MM.1S (cell line): ENCODE data around the gene SH3BP5L.
"Not testable (repeated sequence)": the region's sequence is repeated elsewhere in the genome, so short reads cannot be mapped to it uniquely, and the experiment has no call there.

Source experiments
- EZH2 ChIP-seq: fragments of 300-600 bp; sonication (generic); optimal IDR thresholded peaks from 2 replicates; pipeline ENCODE3; 2017; ENCODE audit warnings: low read depth, mild to moderate bottlenecking, antibody characterized with exemption, low read length, mixed read lengths
- EZH2phosphoT487 ChIP-seq: fragments of 300-600 bp; sonication (generic); IDR thresholded peaks from 2 replicates; pipeline ENCODE4 v1.6.1; 2018; ENCODE audit warnings: antibody characterized with exemption, low read length
- TF ChIP-seq, protein P1 (sequence below): fragments of 300-600 bp; sonication (generic); IDR thresholded peaks from 2 replicates; pipeline ENCODE4 v1.5.1; 2016; ENCODE audit warnings: antibody characterized with exemption, low read length, mixed read lengths

DNA sequence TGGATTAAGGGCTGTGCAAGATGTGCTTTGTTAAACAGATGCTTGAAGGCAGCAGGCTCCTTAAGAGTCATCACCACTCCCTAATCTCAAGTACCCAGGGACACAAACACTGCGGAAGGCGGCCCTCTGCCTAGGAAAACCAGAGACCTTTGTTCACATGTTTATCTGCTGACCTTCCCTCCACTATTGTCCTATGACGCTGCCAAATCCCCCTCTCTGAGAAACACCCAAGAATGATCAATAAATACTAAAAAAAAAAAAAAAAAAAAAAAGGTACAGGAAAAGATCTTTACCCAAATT, 5.0 kb upstream of the SH3BP5L start:
- not testable (repeated sequence) for TF ChIP-seq EZH2phosphoT487, EZH2
- TF ChIP-seq, protein P1, sequence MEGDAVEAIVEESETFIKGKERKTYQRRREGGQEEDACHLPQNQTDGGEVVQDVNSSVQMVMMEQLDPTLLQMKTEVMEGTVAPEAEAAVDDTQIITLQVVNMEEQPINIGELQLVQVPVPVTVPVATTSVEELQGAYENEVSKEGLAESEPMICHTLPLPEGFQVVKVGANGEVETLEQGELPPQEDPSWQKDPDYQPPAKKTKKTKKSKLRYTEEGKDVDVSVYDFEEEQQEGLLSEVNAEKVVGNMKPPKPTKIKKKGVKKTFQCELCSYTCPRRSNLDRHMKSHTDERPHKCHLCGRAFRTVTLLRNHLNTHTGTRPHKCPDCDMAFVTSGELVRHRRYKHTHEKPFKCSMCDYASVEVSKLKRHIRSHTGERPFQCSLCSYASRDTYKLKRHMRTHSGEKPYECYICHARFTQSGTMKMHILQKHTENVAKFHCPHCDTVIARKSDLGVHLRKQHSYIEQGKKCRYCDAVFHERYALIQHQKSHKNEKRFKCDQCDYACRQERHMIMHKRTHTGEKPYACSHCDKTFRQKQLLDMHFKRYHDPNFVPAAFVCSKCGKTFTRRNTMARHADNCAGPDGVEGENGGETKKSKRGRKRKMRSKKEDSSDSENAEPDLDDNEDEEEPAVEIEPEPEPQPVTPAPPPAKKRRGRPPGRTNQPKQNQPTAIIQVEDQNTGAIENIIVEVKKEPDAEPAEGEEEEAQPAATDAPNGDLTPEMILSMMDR = not testable (repeated sequence)
